Measurements from ENCODE around the gene RAPGEF4.

RAPGEF4 gene

GRCh38 chr2:172937884-172938712 lies 202.5 kb downstream of the RAPGEF4 start:
- DNase-seq (ENCODE audit: low spot score), result no peak

DNA sequence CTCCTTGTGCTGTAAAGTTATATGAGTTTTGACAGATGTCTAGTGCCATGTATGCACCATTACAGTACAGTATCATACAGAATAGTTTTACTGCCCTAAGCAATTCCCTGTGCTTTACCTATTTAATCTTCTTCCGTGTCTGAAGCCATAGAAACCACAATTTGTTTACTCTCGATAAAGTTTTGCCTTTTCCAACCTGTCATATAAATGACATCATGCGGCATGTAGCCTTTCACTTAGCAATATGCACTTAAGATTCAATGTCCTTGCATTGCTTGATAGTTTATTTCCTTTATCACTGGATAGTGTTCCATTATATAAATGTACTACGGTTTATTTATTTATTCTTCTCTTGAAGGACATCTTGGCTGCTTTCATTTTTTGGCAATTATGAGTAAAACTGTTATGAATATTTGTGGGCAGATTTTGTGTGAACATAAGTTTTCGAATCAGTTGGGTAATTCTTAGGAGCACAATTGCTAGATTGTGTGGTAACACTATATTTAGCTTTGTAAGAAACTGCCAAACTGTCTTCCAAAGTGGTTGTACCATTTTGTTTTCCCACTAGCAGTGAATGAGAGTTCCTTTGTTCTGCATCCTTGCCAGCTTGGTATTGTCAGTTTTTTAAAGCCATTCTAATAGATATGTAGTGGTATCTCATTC lies 203.2 kb downstream of the RAPGEF4 start:
- no peak for DNase-seq (ENCODE audit: low spot score)

DNA sequence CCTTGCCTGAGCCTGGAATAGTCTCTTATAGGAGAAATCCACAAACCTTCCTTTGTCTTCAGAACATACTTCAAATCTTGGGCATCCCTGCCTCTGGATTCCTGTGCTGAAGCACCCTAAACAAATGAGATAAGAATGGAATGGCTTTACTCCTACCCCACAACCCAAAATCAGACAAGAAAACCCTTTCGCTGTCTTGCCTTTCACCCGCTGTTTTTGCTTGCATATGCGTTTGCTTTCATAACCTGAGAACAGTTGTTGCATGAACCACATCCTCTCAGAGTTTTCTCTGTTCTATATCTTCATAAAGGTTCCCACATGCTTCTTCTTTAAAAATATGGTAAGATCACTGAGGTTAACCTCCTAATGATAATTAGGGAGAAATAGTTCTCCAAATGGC lies 207.9 kb downstream of the RAPGEF4 start:
- DNase-seq (ENCODE audit: low spot score), result no peak

DNA sequence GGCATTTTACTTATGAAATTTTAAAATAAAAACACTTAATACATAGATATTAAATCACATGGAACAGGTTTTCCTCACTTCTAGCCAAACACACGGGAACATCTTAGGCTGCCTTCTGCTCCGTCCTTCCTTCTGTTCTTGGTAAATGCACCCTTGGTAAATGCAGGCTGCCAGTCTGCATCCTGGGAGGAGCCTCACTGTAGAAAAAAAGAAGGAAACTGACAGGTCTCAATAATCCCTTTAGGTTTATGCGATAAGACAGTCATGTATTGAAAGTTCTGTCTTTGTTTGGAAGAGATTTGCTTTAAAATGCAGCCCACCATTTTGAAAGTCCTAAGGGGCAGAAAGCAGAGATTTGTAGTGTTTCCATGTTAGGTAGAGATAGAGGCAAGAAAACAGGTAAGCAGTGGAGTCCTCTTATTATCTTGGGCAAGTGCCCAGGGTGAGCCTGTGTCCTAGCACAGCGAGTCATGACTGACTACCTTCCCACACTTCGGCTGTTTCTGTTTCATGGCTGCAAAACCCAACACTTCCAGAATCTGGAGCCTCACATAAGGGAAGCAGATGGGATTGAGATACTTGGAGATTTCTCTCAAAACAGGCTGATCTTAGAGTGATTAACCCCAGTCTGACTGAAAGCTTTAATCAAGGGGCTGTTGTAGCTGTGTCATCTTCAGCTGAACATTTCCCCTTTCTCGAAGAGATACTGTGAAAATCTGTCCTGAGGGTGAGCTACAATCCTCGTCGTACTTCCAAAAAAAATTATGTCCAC lies 208.6 kb downstream of the RAPGEF4 start:
- DNase-seq (ENCODE audit: low spot score), result no peak

DNA sequence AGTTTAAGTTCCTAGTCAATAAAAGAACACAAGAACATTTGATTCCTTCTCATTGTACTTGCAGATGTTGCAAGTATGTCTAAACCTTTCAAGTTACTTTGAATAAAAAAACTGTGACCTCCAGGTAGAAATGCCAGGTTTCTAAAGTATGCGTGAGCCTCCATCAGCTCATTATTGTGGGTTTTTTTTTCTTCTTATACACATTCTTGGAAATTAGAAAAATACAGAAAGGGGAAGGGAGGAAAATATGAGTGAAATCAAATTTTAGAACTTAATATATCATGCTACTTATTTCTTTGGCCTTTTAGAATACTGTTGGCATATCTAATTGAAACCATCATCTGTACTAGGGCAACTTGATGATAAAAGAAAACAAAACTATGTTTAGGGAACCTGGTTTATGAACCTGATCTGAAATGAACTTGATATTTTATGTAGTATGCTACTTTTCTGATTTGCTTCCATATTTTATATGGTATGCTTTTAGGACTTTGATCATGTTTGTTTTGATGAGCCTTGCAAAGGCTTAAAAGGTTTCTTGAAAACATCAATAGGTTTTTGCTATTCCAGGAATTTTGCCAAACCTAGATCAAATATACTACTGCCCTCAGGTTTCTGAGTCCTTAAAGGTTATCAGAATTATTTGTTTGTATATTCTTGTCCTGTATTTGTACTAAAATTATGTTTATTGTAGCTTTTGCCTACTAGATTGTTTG lies 209.3 kb downstream of the RAPGEF4 start:
- no peak for DNase-seq (ENCODE audit: low spot score)

DNA sequence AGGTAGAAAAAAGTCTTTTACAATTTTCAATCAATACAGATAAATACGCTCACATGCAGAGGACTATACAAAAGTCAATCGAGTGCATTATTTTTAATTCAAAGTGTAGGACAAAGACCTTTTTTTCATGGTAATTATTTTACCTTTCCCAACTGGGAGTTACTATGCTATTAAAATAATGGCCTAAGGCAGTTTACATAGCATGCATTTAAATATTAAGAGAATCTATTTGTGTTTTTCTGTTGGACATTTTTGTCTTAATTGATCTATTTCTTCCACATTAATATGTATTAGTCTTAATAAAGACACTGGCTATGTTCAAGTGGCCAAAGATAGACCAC lies 209.8 kb downstream of the RAPGEF4 start:
- no peak for DNase-seq (ENCODE audit: low spot score)

GRCh38 chr2:172947461-172948153 lies 212.0 kb downstream of the RAPGEF4 start:
- DNase-seq (ENCODE audit: low spot score), result no peak

DNA sequence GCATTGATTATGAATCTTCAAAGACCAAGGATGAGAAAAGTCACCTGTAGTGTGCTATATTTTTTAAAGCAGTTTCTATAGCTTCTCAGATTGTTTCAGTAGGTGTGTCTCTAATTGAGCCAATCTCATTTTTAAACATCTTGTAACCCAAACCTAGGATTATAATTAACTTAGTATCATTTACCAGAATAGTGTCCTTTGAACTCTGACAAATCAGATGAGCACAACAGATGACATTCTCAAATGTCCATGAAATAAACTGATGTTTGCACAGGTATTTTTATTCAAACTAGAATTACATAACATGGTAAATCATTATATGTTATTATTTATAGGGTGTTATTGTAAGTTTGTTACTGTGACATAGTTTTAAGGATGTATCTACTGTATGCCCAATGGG lies 213.9 kb downstream of the RAPGEF4 start:
- no peak for DNase-seq (ENCODE audit: low spot score)

DNA sequence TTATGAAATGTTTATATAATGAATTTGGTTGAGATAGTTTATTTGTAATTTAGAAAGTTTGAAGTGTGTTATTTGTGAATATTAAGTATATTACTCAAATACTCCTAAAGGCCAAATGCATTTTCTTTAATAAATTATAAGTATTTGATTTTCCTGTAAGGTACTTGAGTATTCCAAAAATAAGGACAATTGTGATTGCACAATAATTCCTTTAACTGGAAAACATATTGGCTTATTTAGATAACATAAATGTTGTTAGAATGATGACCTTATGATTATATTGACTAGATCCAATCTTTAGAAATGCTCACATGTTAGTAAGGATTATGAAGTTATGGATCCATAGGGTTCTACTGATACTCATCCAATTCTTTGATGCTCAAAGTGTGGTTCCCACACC lies 214.9 kb downstream of the RAPGEF4 start:
- DNase-seq (ENCODE audit: low spot score), result no peak

DNA sequence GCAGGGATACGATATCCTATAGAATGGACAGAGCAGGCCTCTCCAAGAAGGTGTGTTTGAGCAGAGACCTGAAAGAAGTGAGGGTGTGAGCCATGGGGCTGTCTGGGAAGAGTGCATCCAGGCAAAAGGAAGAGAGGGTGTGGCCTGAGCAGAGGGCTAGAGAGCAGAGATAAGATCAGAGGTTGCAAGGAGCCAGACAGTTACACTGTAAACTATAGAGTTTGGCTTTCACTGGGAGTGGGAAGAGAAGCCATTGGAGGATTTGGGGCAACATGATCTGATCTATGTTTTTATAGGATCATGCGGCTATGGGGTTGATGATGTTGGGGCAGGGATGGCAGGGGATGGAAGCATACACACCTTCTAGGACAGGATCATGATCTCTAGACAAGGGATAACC lies 215.9 kb downstream of the RAPGEF4 start:
- DNase-seq (ENCODE audit: low spot score), result no peak

DNA sequence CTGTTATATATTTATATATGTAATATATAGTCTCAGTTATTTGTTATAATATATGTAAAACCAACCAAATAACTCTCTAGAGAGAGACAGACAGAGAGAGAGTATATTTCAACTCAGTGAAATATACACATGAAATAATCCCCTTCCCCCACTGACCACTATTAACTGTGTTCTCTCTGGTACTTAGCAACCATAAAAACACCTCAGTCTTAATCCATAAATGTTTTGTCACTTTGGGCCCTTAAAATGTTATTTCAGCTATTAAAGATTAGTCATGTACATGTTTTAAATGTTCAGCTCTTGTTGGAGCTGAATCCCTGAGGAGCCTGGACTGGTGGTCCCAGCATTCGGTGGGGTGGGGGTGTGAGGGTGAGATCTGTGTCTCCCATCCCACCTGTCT lies 217.8 kb downstream of the RAPGEF4 start:
- no peak for DNase-seq (ENCODE audit: low spot score)

GRCh38 chr2:172953970-172954852 lies 218.6 kb downstream of the RAPGEF4 start:
- DNase-seq (ENCODE audit: low spot score), result no peak

DNA sequence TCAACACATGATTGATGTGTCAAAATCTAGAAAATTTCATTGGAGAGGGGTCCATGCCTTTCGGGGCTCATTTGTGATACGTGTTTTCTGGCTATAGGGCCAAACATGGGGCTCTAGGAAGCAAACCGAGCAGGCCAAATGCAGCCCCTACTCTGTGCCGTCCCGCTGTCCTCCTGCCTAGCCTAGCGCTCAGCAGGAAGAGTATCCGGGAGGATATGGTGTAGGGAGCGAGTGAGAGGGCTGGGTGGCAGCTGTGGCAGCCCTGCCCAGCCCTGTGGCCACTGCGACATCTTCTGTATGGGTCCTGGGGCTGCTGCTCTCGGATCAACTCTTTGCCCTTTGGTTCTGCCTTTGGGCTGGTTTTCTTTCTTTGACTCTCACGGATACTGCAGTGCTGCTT lies 219.9 kb downstream of the RAPGEF4 start:
- no peak for DNase-seq (ENCODE audit: low spot score)

GRCh38 chr2:172957734-172958133 lies 222.1 kb downstream of the RAPGEF4 start:
- no peak for DNase-seq (ENCODE audit: low spot score)

DNA sequence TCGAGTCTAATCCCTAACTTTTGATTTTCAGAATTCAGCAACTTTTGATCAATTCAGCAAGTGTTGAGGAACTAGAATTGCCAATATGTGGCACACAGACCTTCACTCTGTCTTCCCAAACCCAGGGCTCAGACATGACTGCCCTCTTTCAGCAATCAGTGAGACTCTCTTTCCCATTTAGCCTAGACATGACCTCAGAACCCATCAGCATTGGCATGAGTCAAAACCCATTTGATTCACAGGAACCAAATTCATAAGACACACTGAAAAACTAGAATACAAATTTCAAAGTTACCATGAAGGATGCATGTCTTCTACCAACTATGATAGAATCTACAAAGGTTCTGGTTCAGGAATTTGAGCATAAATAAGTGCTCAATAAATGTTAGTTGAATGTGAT lies 226.4 kb downstream of the RAPGEF4 start:
- DNase-seq (ENCODE audit: low spot score), result no peak

- DNase-seq (ENCODE audit: low spot score), result peak; percentile 3
These were observed 227.2 kb downstream of the RAPGEF4 start for GRCh38 chr2:172962824-172963223.

- DNase-seq (ENCODE audit: low spot score), result no peak
These were observed 229.0 kb downstream of the RAPGEF4 start for GRCh38 chr2:172964511-172965139.

- DNase-seq (ENCODE audit: low spot score), result no peak
These were observed 230.0 kb downstream of the RAPGEF4 start for GRCh38 chr2:172965433-172966212.
